ENCODE measurements around the gene THAP8. TPM values are rescaled to one million over a fixed set of nuclear protein-coding genes. Genes with fewer than 3 reads are reported as not detected.

THAP8 gene
- total RNA-seq, 2 donors from 2014 or later, result 2.3 to 7.9 TPM

DNA sequence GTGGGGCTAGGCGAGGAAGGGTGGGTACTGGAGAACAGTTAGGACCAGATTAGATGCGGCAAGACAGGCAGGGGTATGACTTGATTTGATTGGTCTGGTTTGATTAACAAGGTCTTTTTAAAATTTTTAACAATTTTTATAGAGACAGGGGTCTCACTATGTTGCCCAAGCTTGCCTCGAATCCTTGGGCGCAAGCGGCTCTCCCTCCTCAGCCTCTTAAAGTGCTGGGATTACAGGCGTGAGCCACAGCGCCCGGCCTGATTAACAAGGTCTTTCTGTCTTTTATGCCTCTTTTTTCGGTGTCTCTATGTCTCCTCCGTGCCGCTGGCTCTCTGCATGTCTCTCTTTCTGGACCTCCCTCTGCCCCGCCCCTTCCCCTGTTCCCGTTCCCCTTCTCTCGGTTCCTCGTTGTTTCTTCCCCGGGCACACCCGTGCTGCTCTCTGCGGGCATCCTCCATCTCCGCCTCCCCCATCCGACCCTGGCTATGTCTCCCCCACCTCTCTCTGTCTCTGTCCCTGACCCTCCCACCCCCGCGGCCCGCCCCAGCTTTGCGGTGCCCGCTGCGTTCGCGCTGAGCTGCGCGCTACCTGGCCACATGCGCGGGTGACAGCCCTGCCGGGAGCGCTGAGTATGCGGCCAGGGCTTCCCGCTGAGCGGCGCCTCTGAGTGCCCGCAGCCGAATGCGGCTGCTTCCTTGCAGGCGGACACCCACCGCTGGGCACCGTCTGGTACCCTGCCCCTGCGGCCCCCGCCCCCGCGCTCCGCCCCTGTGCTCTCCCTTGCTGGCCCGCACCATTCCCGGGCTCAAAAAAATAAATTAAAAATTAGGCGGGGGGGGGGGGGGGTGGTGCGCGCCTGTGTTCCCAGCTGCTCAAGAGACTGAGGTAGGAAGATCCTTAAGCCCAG lies 67.2 kb downstream of the THAP8 start:
- peak; percentile 71 for ATAC-seq (replicated peaks)
- Mint-ChIP-seq H3K27ac (peak overlapping the region; percentile 16), H3K36me3 (ENCODE audit: low read depth) (no peaks in the 10 kb centered on the region), H3K9me3 (no peaks in the 10 kb centered on the region), H3K27me3 (peaks cover 29% of the 10 kb centered on the region), H3K4me1 (no peaks in the 10 kb centered on the region), H3K4me3 (peak overlapping the region; percentile 77)

DNA sequence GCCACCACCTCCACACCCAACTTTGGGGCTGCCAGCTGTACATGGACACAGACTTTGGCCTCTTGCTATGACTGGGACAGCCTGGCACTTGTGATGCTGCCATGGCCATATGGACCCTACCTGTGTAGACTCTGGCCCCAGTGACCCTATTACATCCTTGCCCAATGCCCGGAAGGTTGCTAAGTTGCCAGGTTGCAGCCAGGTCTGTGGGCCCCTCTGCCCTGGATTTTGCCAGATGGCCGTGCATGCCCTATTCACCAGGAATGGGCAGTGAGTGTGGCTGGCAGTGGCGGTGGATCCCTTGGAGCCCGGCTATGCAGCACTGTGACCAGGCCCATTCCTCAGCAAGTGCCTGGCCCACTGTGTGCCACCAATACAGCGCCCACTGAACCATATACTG lies 68.0 kb downstream of the THAP8 start:
- Mint-ChIP-seq H3K27ac (no peak overlapping the region), H3K4me3 (peak overlapping the region; percentile 77), H3K36me3 (ENCODE audit: low read depth) (no peaks in the 10 kb centered on the region), H3K27me3 (peaks cover 29% of the 10 kb centered on the region), H3K9me3 (no peaks in the 10 kb centered on the region), H3K4me1 (no peaks in the 10 kb centered on the region)
- ATAC-seq (replicated peaks), result no peak

Other genes starting within 250 kb of the THAP8 start
- under 1 TPM in 1 of 2 donors, not detected in 1; 0.13 TPM for gene PRODH2, start 241.4 kb downstream of the THAP8 start, total RNA-seq
- under 1 TPM in 1 of 2 donors, not detected in 1; 0.05 TPM for gene NPHS1, start 201.8 kb downstream of the THAP8 start, total RNA-seq
- 1 to 10 TPM; 1.0 to 1.4 TPM for gene KIRREL2, start 197.4 kb downstream of the THAP8 start, total RNA-seq
- gene APLP1, start 185.7 kb downstream of the THAP8 start, total RNA-seq, result 1 to 10 TPM; 2.3 to 2.6 TPM
- 100 to 1,000 TPM in 1 of 2 donors, 10 to 100 TPM in 1; 35.8 to 113 TPM for gene NFKBID, start 153.7 kb downstream of the THAP8 start, total RNA-seq
- 10 to 100 TPM; 45.5 to 47.6 TPM for gene HCST, start 151.8 kb downstream of the THAP8 start, total RNA-seq
- gene TYROBP, start 146.0 kb downstream of the THAP8 start, total RNA-seq, result not detected
- gene LRFN3, start 117.9 kb downstream of the THAP8 start, total RNA-seq, result 10 to 100 TPM in 1 of 2 donors, 1 to 10 TPM in 1; 9.8 to 15.1 TPM
- 10 to 100 TPM; 17.5 to 26.0 TPM for gene SDHAF1, start 59.1 kb downstream of the THAP8 start, total RNA-seq
- 1 to 10 TPM; 1.5 to 3.9 TPM for gene SYNE4, start 45.5 kb downstream of the THAP8 start, total RNA-seq
- gene ALKBH6, start 40.1 kb downstream of the THAP8 start, total RNA-seq, result 10 to 100 TPM; 39.1 to 69.6 TPM
- gene CLIP3, start 21.4 kb downstream of the THAP8 start, total RNA-seq, result 1 to 10 TPM in 1 of 2 donors, under 1 TPM in 1; 0.89 to 7.1 TPM
- gene WDR62, start 612 bp upstream of the THAP8 start, total RNA-seq, result 10 to 100 TPM; 19.3 to 33.2 TPM
- gene OVOL3, start 56.9 kb upstream of the THAP8 start, total RNA-seq, result not detected
- 10 to 100 TPM; 32.4 to 58.0 TPM for gene POLR2I, start 60.6 kb upstream of the THAP8 start, total RNA-seq
- 100 to 1,000 TPM; 105 to 162 TPM for gene TBCB, start 61.2 kb upstream of the THAP8 start, total RNA-seq
- gene CAPNS1, start 85.8 kb upstream of the THAP8 start, total RNA-seq, result 100 to 1,000 TPM; 259 to 374 TPM
- not detected for gene COX7A1, start 98.2 kb upstream of the THAP8 start, total RNA-seq
- 1 to 10 TPM; 3.0 to 6.5 TPM for gene ZNF565, start 160.4 kb upstream of the THAP8 start, total RNA-seq
- gene ZNF146, start 160.8 kb upstream of the THAP8 start, total RNA-seq, result 10 to 100 TPM; 72.8 to 83.8 TPM

All from activated T-helper 17 cell treated with anti-CD3 and anti-CD28 coated beads, Interleukin-2, amount 50 U/mL, for 72 hours (primary cell).